ENCODE measurements around the gene CLRN3.

DNA sequence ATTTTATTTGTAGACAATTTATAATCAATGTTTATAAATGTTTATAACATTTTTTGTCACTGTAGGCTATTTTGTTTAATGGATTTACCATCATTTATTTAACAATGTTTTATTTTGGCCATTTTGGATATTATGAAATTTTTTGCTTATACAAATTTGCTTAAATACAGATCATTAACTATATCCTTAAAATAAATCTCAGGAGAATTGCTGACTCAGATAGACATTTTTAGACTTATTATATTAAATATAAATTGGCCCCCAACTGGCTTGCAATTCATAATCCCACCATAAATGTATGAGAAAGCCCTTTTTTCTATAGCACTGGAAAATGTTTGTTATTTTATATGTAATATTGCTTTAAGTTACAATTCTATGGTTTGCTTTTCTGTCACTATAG lies 3.8 kb upstream of the CLRN3 start:
- TF ChIP-seq, protein P1, sequence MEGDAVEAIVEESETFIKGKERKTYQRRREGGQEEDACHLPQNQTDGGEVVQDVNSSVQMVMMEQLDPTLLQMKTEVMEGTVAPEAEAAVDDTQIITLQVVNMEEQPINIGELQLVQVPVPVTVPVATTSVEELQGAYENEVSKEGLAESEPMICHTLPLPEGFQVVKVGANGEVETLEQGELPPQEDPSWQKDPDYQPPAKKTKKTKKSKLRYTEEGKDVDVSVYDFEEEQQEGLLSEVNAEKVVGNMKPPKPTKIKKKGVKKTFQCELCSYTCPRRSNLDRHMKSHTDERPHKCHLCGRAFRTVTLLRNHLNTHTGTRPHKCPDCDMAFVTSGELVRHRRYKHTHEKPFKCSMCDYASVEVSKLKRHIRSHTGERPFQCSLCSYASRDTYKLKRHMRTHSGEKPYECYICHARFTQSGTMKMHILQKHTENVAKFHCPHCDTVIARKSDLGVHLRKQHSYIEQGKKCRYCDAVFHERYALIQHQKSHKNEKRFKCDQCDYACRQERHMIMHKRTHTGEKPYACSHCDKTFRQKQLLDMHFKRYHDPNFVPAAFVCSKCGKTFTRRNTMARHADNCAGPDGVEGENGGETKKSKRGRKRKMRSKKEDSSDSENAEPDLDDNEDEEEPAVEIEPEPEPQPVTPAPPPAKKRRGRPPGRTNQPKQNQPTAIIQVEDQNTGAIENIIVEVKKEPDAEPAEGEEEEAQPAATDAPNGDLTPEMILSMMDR (IDR thresholded peaks at IDR 0.05), result no peak
- TF ChIP-seq CEBPB (IDR thresholded peaks at IDR 0.05) (no peak), JUNB (IDR thresholded peaks at IDR 0.05) (no peak), EP300 (IDR thresholded peaks at IDR 0.05) (no peak), KDM1A (IDR thresholded peaks at IDR 0.05; ENCODE audit: low read depth) (no peak), SMC3 (IDR thresholded peaks at IDR 0.05) (no peak)
- TF ChIP-seq, protein P2, sequence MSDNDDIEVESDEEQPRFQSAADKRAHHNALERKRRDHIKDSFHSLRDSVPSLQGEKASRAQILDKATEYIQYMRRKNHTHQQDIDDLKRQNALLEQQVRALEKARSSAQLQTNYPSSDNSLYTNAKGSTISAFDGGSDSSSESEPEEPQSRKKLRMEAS (IDR thresholded peaks at IDR 0.05), result no peak

Data from A549 (cell line).